Neural crest cell (in vitro differentiated cells): ENCODE measurements around the gene LCP1. TPM values are rescaled to one million over a fixed set of nuclear protein-coding genes. Genes with fewer than 3 reads are reported as not detected.

Source experiments
- DNase-seq: peaks from one replicate; pipeline ENCODE4 v3.0.0; 2021; ENCODE audit warnings: low read depth, mixed read lengths, low spot score
- H3K27ac Mint-ChIP-seq: one replicate; pipeline ENCODE4 v1.8.0; 2021; ENCODE audit warnings: mild to moderate bottlenecking, mixed read lengths; ENCODE audit not compliant: unreplicated experiment
- H3K27me3 Mint-ChIP-seq: 2 replicates; pipeline ENCODE4 v1.8.0; 2021; ENCODE audit warnings: low read depth, mild to moderate bottlenecking, mixed read lengths
- H3K36me3 Mint-ChIP-seq: 2 replicates; pipeline ENCODE4 v1.8.0; 2021; ENCODE audit warnings: low read depth, mild to moderate bottlenecking, mixed read lengths
- H3K4me1 Mint-ChIP-seq: 2 replicates; pipeline ENCODE4 v1.8.0; 2021; ENCODE audit warnings: mixed read lengths
- H3K4me3 Mint-ChIP-seq: one replicate; pipeline ENCODE4 v1.8.0; 2021; ENCODE audit warnings: mild to moderate bottlenecking, mixed read lengths
- H3K9me3 Mint-ChIP-seq: 2 replicates; pipeline ENCODE4 v1.8.0; 2021; ENCODE audit warnings: mixed read lengths
- CTCF ChIP-seq: fragments of 200-600 bp; sonication (generic); conservative IDR thresholded peaks from 2 replicates; pipeline ENCODE4 v1.5.0; 2021; ENCODE audit warnings: antibody characterized with exemption, mild to moderate bottlenecking
- total RNA-seq: library from RNA; stranded (reverse); gene quantifications from 2 replicates; pipeline ENCODE4 v1.2.1, GENCODE V29; 2021

LCP1 gene
- total RNA-seq, 1 donor from 2014 or later = 7.6 TPM

DNA sequence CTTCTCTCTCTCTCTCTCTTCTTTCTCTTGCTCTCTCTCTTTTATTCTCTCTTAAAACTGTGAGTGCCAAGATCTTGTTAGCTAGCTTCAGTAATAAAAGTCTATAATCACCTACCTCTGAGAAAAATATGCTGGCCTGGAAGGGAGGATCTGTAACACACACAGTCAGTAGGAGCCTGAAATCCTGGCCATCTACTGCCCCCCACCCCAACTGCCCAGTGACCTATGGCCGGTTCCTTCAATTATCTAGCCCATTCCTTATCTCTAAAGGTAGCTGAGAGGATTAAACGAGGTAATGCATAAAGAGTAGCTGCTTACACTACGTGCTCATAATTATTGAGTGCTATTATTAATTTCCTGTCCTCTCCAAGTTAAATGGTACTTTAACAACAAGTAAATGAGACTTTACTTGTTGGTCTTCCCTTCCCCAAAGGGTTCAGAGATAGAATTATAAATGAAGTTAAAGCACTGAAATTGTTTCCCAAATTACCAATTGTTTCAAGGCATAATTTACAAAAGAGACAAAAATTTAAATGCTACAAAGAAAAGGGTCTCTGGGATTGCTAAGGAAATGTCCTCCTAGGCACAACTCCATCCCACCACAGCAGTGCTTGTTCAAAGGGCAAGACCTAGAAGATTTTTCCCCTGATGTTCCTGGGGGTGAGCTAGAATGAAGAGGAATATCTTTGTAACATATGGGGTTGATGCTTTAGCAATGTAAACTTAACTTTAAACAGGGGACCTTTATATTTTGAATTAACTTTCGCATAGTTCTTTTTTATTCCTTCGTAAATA is 1.8 kb downstream of the LCP1 start:
- no peak overlapping the region for H3K4me3 Mint-ChIP-seq
- TF ChIP-seq CTCF = no peak
- H3K9me3 Mint-ChIP-seq = peaks cover 3% of the 10 kb centered on the region
- peaks cover 44% of the 10 kb centered on the region for H3K4me1 Mint-ChIP-seq
- no peaks in the 10 kb centered on the region for H3K27me3 Mint-ChIP-seq
- H3K36me3 Mint-ChIP-seq = peaks cover 2% of the 10 kb centered on the region
- no peak for DNase-seq
- no peak overlapping the region for H3K27ac Mint-ChIP-seq

GRCh38 chr13:46179491-46179908 is 2.5 kb downstream of the LCP1 start:
- H3K27me3 Mint-ChIP-seq = no peaks in the 10 kb centered on the region
- DNase-seq = no peak
- H3K27ac Mint-ChIP-seq = no peak overlapping the region
- H3K9me3 Mint-ChIP-seq = peaks cover 3% of the 10 kb centered on the region
- TF ChIP-seq CTCF = no peak
- peaks cover 44% of the 10 kb centered on the region for H3K4me1 Mint-ChIP-seq
- no peak overlapping the region for H3K4me3 Mint-ChIP-seq
- peaks cover 2% of the 10 kb centered on the region for H3K36me3 Mint-ChIP-seq

GRCh38 chr13:46178821-46179220 is 3.2 kb downstream of the LCP1 start:
- no peak for DNase-seq
- Mint-ChIP-seq H3K27me3 (no peaks in the 10 kb centered on the region), H3K4me1 (peaks cover 43% of the 10 kb centered on the region), H3K36me3 (peaks cover 2% of the 10 kb centered on the region), H3K9me3 (peaks cover 3% of the 10 kb centered on the region), H3K27ac (no peak overlapping the region), H3K4me3 (no peak overlapping the region)
- TF ChIP-seq CTCF = no peak

DNA sequence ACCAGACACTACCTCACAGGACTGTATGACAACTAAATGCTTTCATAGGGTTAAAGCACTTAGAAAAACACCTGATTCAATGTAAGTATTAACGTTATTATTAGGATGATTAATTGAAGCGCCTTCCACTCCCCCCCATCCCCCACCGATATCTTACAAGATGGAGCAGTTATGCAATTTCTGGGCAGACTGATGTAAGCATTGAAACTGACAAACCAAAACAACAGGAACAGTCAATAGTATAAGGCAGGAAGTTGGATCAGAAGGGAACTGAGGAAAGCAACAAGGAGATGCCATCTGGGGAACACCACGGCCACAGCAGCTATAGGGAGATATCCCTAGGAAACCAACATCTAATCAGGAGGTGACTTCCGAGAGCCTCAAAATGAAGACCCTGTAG is 3.8 kb downstream of the LCP1 start:
- Mint-ChIP-seq H3K27ac (peak overlapping the region; percentile 69), H3K4me1 (peaks cover 47% of the 10 kb centered on the region), H3K27me3 (no peaks in the 10 kb centered on the region), H3K4me3 (no peak overlapping the region), H3K36me3 (peaks cover 2% of the 10 kb centered on the region), H3K9me3 (peaks cover 3% of the 10 kb centered on the region)
- DNase-seq = no peak
- no peak for TF ChIP-seq CTCF

DNA sequence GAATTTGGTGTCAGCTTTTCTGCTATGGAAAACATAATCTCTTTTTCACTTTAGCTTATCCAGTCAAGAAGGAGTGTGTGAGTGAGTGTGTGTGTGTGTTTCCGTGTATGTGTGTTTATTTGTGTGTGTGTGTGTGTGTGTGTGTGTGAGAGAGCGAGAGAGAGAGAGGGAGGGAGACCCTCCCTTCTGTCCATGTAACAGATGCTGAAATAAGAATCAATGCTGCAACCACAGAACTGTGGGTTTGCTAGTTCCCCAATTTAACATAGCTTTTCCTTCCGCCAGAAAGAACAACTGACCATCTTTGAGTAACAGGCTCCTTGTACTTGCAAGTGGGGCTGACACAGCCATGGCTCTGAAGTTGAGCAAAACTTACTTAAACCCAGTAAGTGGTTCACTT is 5.2 kb downstream of the LCP1 start:
- peaks cover 3% of the 10 kb centered on the region for H3K9me3 Mint-ChIP-seq
- H3K4me1 Mint-ChIP-seq = peaks cover 55% of the 10 kb centered on the region
- H3K27me3 Mint-ChIP-seq = no peaks in the 10 kb centered on the region
- no peak for TF ChIP-seq CTCF
- H3K4me3 Mint-ChIP-seq = no peak overlapping the region
- no peak for DNase-seq
- peak overlapping the region; percentile 96 for H3K27ac Mint-ChIP-seq
- peaks cover 2% of the 10 kb centered on the region for H3K36me3 Mint-ChIP-seq
